HCT116 (cell line): ENCODE data around the gene ESRRA. TPM values are rescaled to one million over a fixed set of nuclear protein-coding genes. Genes with fewer than 3 reads are reported as not detected.

Experiments used
- ATAC-seq: fragments of 200-7000 bp; cut with Tn5 transposase; 2 replicates; pipeline ENCODE4 v1.9.1; 2020; ENCODE audit warnings: mild to moderate bottlenecking, moderate library complexity
- BruUV-seq: library from RNA; stranded (reverse); fragments of 400-500 nt; replicated peaks from 2 replicates; lab custom pipeline; 2021; lab: Mats Ljungman, UMichigan
- CTCF ChIA-PET: fragments of 300-600 bp; sonication (Branson Sonifier 250); formaldehyde crosslinking; loops from one replicate; lab custom pipeline; 2021; ENCODE audit warnings: antibody characterized with exemption; lab: Charles Lee
- POLR2A ChIA-PET: fragments of 300-600, 350-600 bp; sonication (Branson Sonifier 250); formaldehyde crosslinking; loops from one replicate; lab custom pipeline; 2021; ENCODE audit warnings: antibody characterized with exemption; lab: Charles Lee
- RAD21 ChIA-PET, 2 experiments: fragments of 300-600 bp; sonication (Branson Sonifier 250); formaldehyde crosslinking; loops; one replicate each; lab custom pipeline; 2023; ENCODE audit warnings: low total read pairs in 2 of 2; ENCODE audit not compliant: uncharacterized antibody in 2 of 2, unreplicated experiment in 2 of 2, low non-redundant PET in 1 of 2; lab: Charles Lee
- DNase-seq: peaks from one replicate; pipeline ENCODE4 v3.0.0-alpha.2; 2010; ENCODE audit warnings: low read depth, low spot score
- H2AFZ ChIP-seq: fragments of 200-600 bp; shearing (Covaris generic), sonication (generic); 2 replicates; pipeline ENCODE4 v1.6.1; 2017; ENCODE audit warnings: low read depth, mixed run types, mixed read lengths, antibody characterized with exemption, low read length; ENCODE audit not compliant: poor library complexity, severe bottlenecking
- H3K27ac ChIP-seq: 2 replicates; pipeline ENCODE4 v1.5.1; 2012; ENCODE audit warnings: low read depth, low read length
- H3K27me3 ChIP-seq: fragments of 200-600 bp; sonication (generic); 2 replicates; pipeline ENCODE4 v1.6.1; 2016; ENCODE audit warnings: mixed run types, low read length, mixed read lengths; ENCODE audit not compliant: insufficient read depth
- H3K36me3 ChIP-seq, 2 experiments: fragments of 200-500 bp in 1 of 2; fragments of 200-600 bp in 1 of 2; sonication (Bioruptor generic) in 1 of 2; sonication (generic) in 1 of 2; 2 replicates each; pipeline versions ENCODE4 v1.5.1 to v1.6.1; 2014 to 2016; ENCODE audit warnings: low read length in 2 of 2, inconsistent platforms in 1 of 2, mixed read lengths in 1 of 2, mixed run types in 1 of 2; ENCODE audit not compliant: insufficient read depth in 2 of 2, control insufficient read depth in 1 of 2
- H3K4me1 ChIP-seq, 2 experiments: fragments of 200-600 bp in 1 of 2; sonication (generic) in 1 of 2; 2 replicates each; pipeline versions ENCODE4 v1.5.1 to v1.6.1; 2012 to 2017; ENCODE audit warnings: low read length in 2 of 2, inconsistent platforms in 1 of 2, mild to moderate bottlenecking in 1 of 2, mixed read lengths in 1 of 2, mixed run types in 1 of 2, moderate library complexity in 1 of 2; ENCODE audit not compliant: insufficient read depth in 2 of 2, control insufficient read depth in 1 of 2
- H3K4me2 ChIP-seq: fragments of 200-600 bp; sonication (generic); 2 replicates; pipeline ENCODE4 v1.6.1; 2017; ENCODE audit warnings: mixed run types, low read length, mixed read lengths
- H3K4me3 ChIP-seq, 2 experiments: fragments of 200-600 bp in 1 of 2; sonication (generic) in 1 of 2; replicated peaks in 1 of 2; 2 replicates each; pipeline ENCODE4 v1.5.1; 2011 to 2016; ENCODE audit warnings: low read length in 2 of 2, control low read depth in 1 of 2, low read depth in 1 of 2, mild to moderate bottlenecking in 1 of 2, mixed read lengths in 1 of 2, mixed run types in 1 of 2
- H3K79me2 ChIP-seq: fragments of 200-600 bp; sonication (generic); 2 replicates; pipeline ENCODE4 v1.6.1; 2017; ENCODE audit warnings: mild to moderate bottlenecking, mixed run types, low read length, moderate library complexity, mixed read lengths; ENCODE audit not compliant: insufficient read depth
- H3K9ac ChIP-seq: fragments of 200-600 bp; sonication (generic); 2 replicates; pipeline ENCODE4 v1.6.1; 2016; ENCODE audit warnings: low read length, mixed read lengths
- H3K9me2 ChIP-seq: fragments of 200-600 bp; sonication (generic), shearing (Covaris generic); 2 replicates; pipeline ENCODE4 v1.6.1; 2017; ENCODE audit warnings: mixed run types, mild to moderate bottlenecking, moderate library complexity; ENCODE audit not compliant: insufficient read depth
- H3K9me3 ChIP-seq, 2 experiments: fragments of 200-500 bp in 1 of 2; fragments of 200-600 bp in 1 of 2; sonication (Bioruptor generic) in 1 of 2; sonication (generic) in 1 of 2; 2 replicates each; pipeline ENCODE4 v1.6.1; 2014 to 2017; ENCODE audit warnings: low read length in 2 of 2, mixed read lengths in 2 of 2, inconsistent platforms in 1 of 2, low read depth in 1 of 2, mild to moderate bottlenecking in 1 of 2, mixed run types in 1 of 2, moderate library complexity in 1 of 2; ENCODE audit not compliant: control insufficient read depth in 1 of 2, insufficient read depth in 1 of 2
- H4K20me1 ChIP-seq: fragments of 200-600 bp; sonication (generic), shearing (Covaris generic); 2 replicates; pipeline ENCODE4 v1.6.1; 2017; ENCODE audit warnings: mixed run types, mild to moderate bottlenecking, moderate library complexity; ENCODE audit not compliant: insufficient read depth
- FOSL1 ChIP-seq: IDR thresholded peaks from 2 replicates; pipeline ENCODE4 v1.6.1; 2012; ENCODE audit warnings: low read depth
- ZNF274 ChIP-seq: fragments of 200-500 bp; sonication (Bioruptor generic); IDR thresholded peaks from 2 replicates; pipeline ENCODE4 v1.6.1; 2014; ENCODE audit warnings: mild to moderate bottlenecking, low read depth, low read length, inconsistent platforms
- intact Hi-C: fragments of 100-400 bp; cut with micrococcal nuclease; formaldehyde crosslinking; loops from 2 replicates; pipeline ENCODE4 v1.10.0; 2022
- total RNA-seq: library from RNA; stranded (reverse); gene quantifications from one replicate; pipeline ENCODE4 v1.2.1, GENCODE V29; 2021; ENCODE audit not compliant: unreplicated experiment

ESRRA gene
- total RNA-seq, 1 experiment from 2014 or later, result 62.7 TPM

DNA sequence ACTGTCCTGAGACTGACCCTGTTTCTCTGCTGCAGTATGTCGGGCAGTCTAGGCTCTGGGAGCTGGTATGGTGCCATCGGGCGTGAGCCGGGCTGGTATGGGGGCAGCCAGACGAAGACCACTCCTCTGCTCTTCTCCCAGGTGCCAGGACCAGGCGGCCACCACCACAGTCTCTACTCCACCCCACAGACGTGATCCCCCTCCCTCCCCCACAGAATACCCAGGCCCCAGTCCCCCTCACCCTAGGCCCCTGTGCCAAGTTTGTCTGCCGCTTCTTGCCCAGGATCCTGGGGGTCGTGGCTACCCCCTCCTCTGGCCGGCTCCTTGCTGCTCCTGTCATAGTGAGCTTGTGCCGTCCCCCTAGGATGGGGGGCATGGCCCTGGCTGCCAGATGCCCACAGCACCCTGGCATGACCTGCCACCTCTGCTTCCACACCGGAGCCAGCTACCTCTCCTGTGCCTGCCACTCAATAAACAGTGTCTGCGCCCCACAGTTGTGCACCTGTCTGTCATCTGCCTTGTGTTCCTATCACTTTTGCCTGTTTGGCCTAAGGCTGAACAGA, 16.2 kb upstream of the ESRRA start:
- RAD21 ChIA-PET, result interaction anchor here in 1 of 2 experiments (0.6 kb wide), 1 partner anchor 37 kb away, joined by 4 read pairs; no protein-coding TSS in a partner anchor
- Histone ChIP-seq H3K9ac (no peak overlapping the region), H3K4me2 (no peak overlapping the region), H3K36me3 (no peaks in the 10 kb centered on the region), H3K79me2 (no peaks in the 10 kb centered on the region), H3K4me1 (peaks cover 8 to 18% of the 10 kb centered on the region in 2 experiments), H3K27ac (no peak overlapping the region), H3K27me3 (no peaks in the 10 kb centered on the region), H2AFZ (no peak overlapping the region), H3K9me3 (no peaks in the 10 kb centered on the region), H3K9me2 (no peaks in the 10 kb centered on the region), H4K20me1 (no peaks in the 10 kb centered on the region), H3K4me3 (no peak overlapping the region)
- no peak for TF ChIP-seq FOSL1
- POLR2A ChIA-PET, result no interaction called here
- CTCF ChIA-PET, result interaction anchor here (0.6 to 1.3 kb wide), 4 partner anchors 12 to 28 kb away, joined by 3 to 6 read pairs (median 4); partner anchors contain the start of gene TRMT112
- intact Hi-C loops, result no loop called here
- DNase-seq, result no peak
- no TSS peak for BruUV-seq
- ATAC-seq, result no peak

DNA sequence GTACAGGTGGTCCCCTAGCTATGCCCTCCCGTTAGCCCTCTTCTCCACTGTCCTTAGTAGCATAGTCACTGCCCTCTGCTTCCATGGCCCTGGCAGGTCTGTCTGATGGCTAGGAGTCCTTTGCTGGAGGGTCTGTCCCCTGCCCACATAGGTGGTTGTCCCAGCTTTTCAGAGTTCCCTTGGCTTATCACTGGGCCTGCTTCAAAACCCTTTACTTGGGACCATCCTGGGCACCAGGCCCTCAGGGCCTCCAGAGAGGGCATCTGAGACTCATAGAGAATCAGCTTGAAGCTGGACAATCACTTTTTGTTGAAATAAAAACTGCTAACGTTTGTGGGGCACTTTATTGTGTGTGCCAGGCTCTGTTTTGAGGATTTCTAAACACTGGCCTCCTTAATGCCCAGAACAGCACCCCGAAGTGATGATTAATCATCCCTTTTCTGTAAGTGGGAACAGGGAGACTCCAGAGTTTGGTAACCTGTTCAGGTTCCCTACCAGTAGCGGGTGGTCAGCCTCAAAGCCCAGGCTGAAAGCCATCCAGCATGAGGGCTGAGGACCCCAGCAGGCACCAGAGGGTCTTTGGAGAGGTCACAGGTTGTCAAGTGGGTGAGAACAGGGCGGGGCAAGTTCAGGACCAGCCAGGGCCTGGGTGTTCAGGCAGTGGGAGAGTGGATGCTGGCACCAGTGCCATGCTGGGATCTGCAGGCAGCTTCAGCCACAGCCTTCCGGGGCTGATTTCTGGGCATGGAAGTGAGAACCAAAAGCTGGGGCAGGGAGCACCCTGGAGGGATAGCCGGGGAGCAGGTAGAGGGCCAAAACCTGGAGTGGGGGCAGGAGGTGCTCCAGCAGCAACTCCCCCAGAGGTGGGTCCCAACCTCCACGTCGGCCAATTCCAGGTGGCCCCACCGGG, 14.7 kb upstream of the ESRRA start:
- RAD21 ChIA-PET, result no interaction called here
- ATAC-seq (no peak), DNase-seq (no peak)

More for the DNA sequence above, 14.7 kb upstream of the ESRRA start:
- Histone ChIP-seq H3K4me2 (no peak overlapping the region), H2AFZ (no peak overlapping the region), H3K9me2 (no peaks in the 10 kb centered on the region), H3K27ac (no peak overlapping the region), H3K4me3 (no peak overlapping the region), H3K9ac (no peak overlapping the region), H3K36me3 (no peaks in the 10 kb centered on the region), H3K27me3 (no peaks in the 10 kb centered on the region), H3K4me1 (peaks cover 8 to 10% of the 10 kb centered on the region in 2 experiments), H4K20me1 (no peaks in the 10 kb centered on the region), H3K79me2 (no peaks in the 10 kb centered on the region), H3K9me3 (no peaks in the 10 kb centered on the region)
- POLR2A ChIA-PET, result no interaction called here
- no peak for TF ChIP-seq ZNF274
- intact Hi-C loops, result no loop called here
- BruUV-seq, result no TSS peak
- CTCF ChIA-PET, result interaction anchor here (1.2 to 1.3 kb wide), 3 partner anchors 10 to 14 kb away, joined by 4 to 6 read pairs (median 5); no protein-coding TSS in a partner anchor
